HCT116 (cell line): ENCODE measurements around the gene SMIM41. TPM values are rescaled to one million over a fixed set of nuclear protein-coding genes. Genes with fewer than 3 reads are reported as not detected.
A peak's percentile ranks its signal among the peaks of the same experiment; 100 is the strongest.

Experiments used
- ATAC-seq: fragments of 200-7000 bp; cut with Tn5 transposase; 2 replicates; pipeline ENCODE4 v1.9.1; 2020; ENCODE audit warnings: mild to moderate bottlenecking, moderate library complexity
- BruUV-seq: library from RNA; stranded (reverse); fragments of 400-500 nt; replicated peaks from 2 replicates; lab custom pipeline; 2021; lab: Mats Ljungman, UMichigan
- CTCF ChIA-PET: fragments of 300-600 bp; sonication (Branson Sonifier 250); formaldehyde crosslinking; loops from one replicate; lab custom pipeline; 2021; ENCODE audit warnings: antibody characterized with exemption; lab: Charles Lee
- POLR2A ChIA-PET: fragments of 300-600, 350-600 bp; sonication (Branson Sonifier 250); formaldehyde crosslinking; loops from one replicate; lab custom pipeline; 2021; ENCODE audit warnings: antibody characterized with exemption; lab: Charles Lee
- RAD21 ChIA-PET, 2 experiments: fragments of 300-600 bp; sonication (Branson Sonifier 250); formaldehyde crosslinking; loops; one replicate each; lab custom pipeline; 2023; ENCODE audit warnings: low total read pairs in 2 of 2; ENCODE audit not compliant: uncharacterized antibody in 2 of 2, unreplicated experiment in 2 of 2, low non-redundant PET in 1 of 2; lab: Charles Lee
- DNase-seq: peaks from one replicate; pipeline ENCODE4 v3.0.0-alpha.2; 2010; ENCODE audit warnings: low read depth, low spot score
- H2AFZ ChIP-seq: fragments of 200-600 bp; shearing (Covaris generic), sonication (generic); 2 replicates; pipeline ENCODE4 v1.6.1; 2017; ENCODE audit warnings: low read depth, mixed run types, mixed read lengths, antibody characterized with exemption, low read length; ENCODE audit not compliant: poor library complexity, severe bottlenecking
- H3K27ac ChIP-seq: 2 replicates; pipeline ENCODE4 v1.5.1; 2012; ENCODE audit warnings: low read depth, low read length
- H3K27me3 ChIP-seq: fragments of 200-600 bp; sonication (generic); 2 replicates; pipeline ENCODE4 v1.6.1; 2016; ENCODE audit warnings: mixed run types, low read length, mixed read lengths; ENCODE audit not compliant: insufficient read depth
- H3K36me3 ChIP-seq, 2 experiments: fragments of 200-500 bp in 1 of 2; fragments of 200-600 bp in 1 of 2; sonication (Bioruptor generic) in 1 of 2; sonication (generic) in 1 of 2; 2 replicates each; pipeline versions ENCODE4 v1.5.1 to v1.6.1; 2014 to 2016; ENCODE audit warnings: low read length in 2 of 2, inconsistent platforms in 1 of 2, mixed read lengths in 1 of 2, mixed run types in 1 of 2; ENCODE audit not compliant: insufficient read depth in 2 of 2, control insufficient read depth in 1 of 2
- H3K4me1 ChIP-seq, 2 experiments: fragments of 200-600 bp in 1 of 2; sonication (generic) in 1 of 2; 2 replicates each; pipeline versions ENCODE4 v1.5.1 to v1.6.1; 2012 to 2017; ENCODE audit warnings: low read length in 2 of 2, inconsistent platforms in 1 of 2, mild to moderate bottlenecking in 1 of 2, mixed read lengths in 1 of 2, mixed run types in 1 of 2, moderate library complexity in 1 of 2; ENCODE audit not compliant: insufficient read depth in 2 of 2, control insufficient read depth in 1 of 2
- H3K4me2 ChIP-seq: fragments of 200-600 bp; sonication (generic); 2 replicates; pipeline ENCODE4 v1.6.1; 2017; ENCODE audit warnings: mixed run types, low read length, mixed read lengths
- H3K4me3 ChIP-seq, 2 experiments: fragments of 200-600 bp in 1 of 2; sonication (generic) in 1 of 2; replicated peaks in 1 of 2; 2 replicates each; pipeline ENCODE4 v1.5.1; 2011 to 2016; ENCODE audit warnings: low read length in 2 of 2, control low read depth in 1 of 2, low read depth in 1 of 2, mild to moderate bottlenecking in 1 of 2, mixed read lengths in 1 of 2, mixed run types in 1 of 2
- H3K79me2 ChIP-seq: fragments of 200-600 bp; sonication (generic); 2 replicates; pipeline ENCODE4 v1.6.1; 2017; ENCODE audit warnings: mild to moderate bottlenecking, mixed run types, low read length, moderate library complexity, mixed read lengths; ENCODE audit not compliant: insufficient read depth
- H3K9ac ChIP-seq: fragments of 200-600 bp; sonication (generic); 2 replicates; pipeline ENCODE4 v1.6.1; 2016; ENCODE audit warnings: low read length, mixed read lengths
- H3K9me2 ChIP-seq: fragments of 200-600 bp; sonication (generic), shearing (Covaris generic); 2 replicates; pipeline ENCODE4 v1.6.1; 2017; ENCODE audit warnings: mixed run types, mild to moderate bottlenecking, moderate library complexity; ENCODE audit not compliant: insufficient read depth
- H3K9me3 ChIP-seq, 2 experiments: fragments of 200-500 bp in 1 of 2; fragments of 200-600 bp in 1 of 2; sonication (Bioruptor generic) in 1 of 2; sonication (generic) in 1 of 2; 2 replicates each; pipeline ENCODE4 v1.6.1; 2014 to 2017; ENCODE audit warnings: low read length in 2 of 2, mixed read lengths in 2 of 2, inconsistent platforms in 1 of 2, low read depth in 1 of 2, mild to moderate bottlenecking in 1 of 2, mixed run types in 1 of 2, moderate library complexity in 1 of 2; ENCODE audit not compliant: control insufficient read depth in 1 of 2, insufficient read depth in 1 of 2
- H4K20me1 ChIP-seq: fragments of 200-600 bp; sonication (generic), shearing (Covaris generic); 2 replicates; pipeline ENCODE4 v1.6.1; 2017; ENCODE audit warnings: mixed run types, mild to moderate bottlenecking, moderate library complexity; ENCODE audit not compliant: insufficient read depth
- CTCF ChIP-seq, 3 experiments: fragments of 200-600 bp in 1 of 3; sonication (generic) in 1 of 3; IDR thresholded peaks in 2 of 3; conservative IDR thresholded peaks in 1 of 3; 2 replicates each; pipeline ENCODE4 v1.5.1; 2012 to 2017; ENCODE audit warnings: low read depth in 2 of 3, low read length in 2 of 3, antibody characterized with exemption in 1 of 3, borderline replicate concordance in 1 of 3, control low read depth in 1 of 3, mild to moderate bottlenecking in 1 of 3, mixed read lengths in 1 of 3, mixed run types in 1 of 3, moderate library complexity in 1 of 3; ENCODE audit not compliant: insufficient read depth in 1 of 3
- MAX ChIP-seq: IDR thresholded peaks from 2 replicates; pipeline ENCODE4 v1.6.1; 2012
- POLR2A ChIP-seq: IDR thresholded peaks from 2 replicates; pipeline ENCODE4 v1.7.0; 2011; ENCODE audit warnings: borderline replicate concordance; ENCODE audit not compliant: insufficient read depth, insufficient read length; ENCODE audit errors: extremely low read depth
- POLR2AphosphoS5 ChIP-seq: IDR thresholded peaks from 2 replicates; pipeline ENCODE4 v1.6.1; 2011; ENCODE audit warnings: mild to moderate bottlenecking, low read depth, low read length, moderate library complexity
- RAD21 ChIP-seq: IDR thresholded peaks from 2 replicates; pipeline ENCODE4 v1.6.1; 2012; ENCODE audit warnings: low read depth, mild to moderate bottlenecking
- REST ChIP-seq: IDR thresholded peaks from 2 replicates; pipeline ENCODE4 v1.6.1; 2012; ENCODE audit warnings: low read depth
- SP1 ChIP-seq: IDR thresholded peaks from 2 replicates; pipeline ENCODE4 v1.6.1; 2012; ENCODE audit warnings: low read depth
- SRF ChIP-seq: IDR thresholded peaks from 2 replicates; pipeline ENCODE4 v1.6.1; 2012; ENCODE audit warnings: low read depth
- intact Hi-C: fragments of 100-400 bp; cut with micrococcal nuclease; formaldehyde crosslinking; loops from 2 replicates; pipeline ENCODE4 v1.10.0; 2022
- total RNA-seq: library from RNA; stranded (reverse); gene quantifications from one replicate; pipeline ENCODE4 v1.2.1, GENCODE V29; 2021; ENCODE audit not compliant: unreplicated experiment

SMIM41 gene
- total RNA-seq, 1 experiment from 2014 or later, result not detected

- ChIA-PET CTCF (interaction anchor here (5.7 kb wide), 1 partner anchor 39 kb away, joined by 27 read pairs; no protein-coding TSS in a partner anchor), POLR2A (interaction anchor here (1.4 kb wide), 1 partner anchor 13 kb away, joined by 7 read pairs; the partner anchor contains the start of gene NR4A1), RAD21 (no interaction called here)
- Histone ChIP-seq H3K4me2 (peak overlapping the region; percentile 44), H3K36me3 (no peaks in the 10 kb centered on the region), H3K27me3 (no peaks in the 10 kb centered on the region), H4K20me1 (no peaks in the 10 kb centered on the region), H3K79me2 (no peaks in the 10 kb centered on the region), H3K9ac (0 out of 2 replicates have a peak overlapping the region, but pooled peaks have one; percentile 20), H3K4me1 (peaks cover 0 to 24% of the 10 kb centered on the region in 2 experiments; a peak in 2 of 4 replicates), H2AFZ (no peak overlapping the region), H3K9me3 (no peaks in the 10 kb centered on the region), H3K27ac (no peak overlapping the region), H3K9me2 (no peaks in the 10 kb centered on the region), H3K4me3 (no peak overlapping the region)
- no peak for DNase-seq
- peak; percentile 33; the same call in 1 of the 2 replicates for ATAC-seq
- no peak for TF ChIP-seq POLR2AphosphoS5
- TF ChIP-seq RAD21, result no peak
- TF ChIP-seq REST, result no peak
- TF ChIP-seq CTCF (IDR thresholded peaks at IDR 0.05 in 2 of 3, conservative IDR thresholded peaks at IDR 0.05 in 1 of 3; ENCODE audit: borderline replicate concordance in 1 of 3, insufficient read depth in 1 of 3, low read depth in 2 of 3, low read length in 2 of 3), result no peak
- no peak for TF ChIP-seq SRF
- TF ChIP-seq SP1, result no peak
- TF ChIP-seq POLR2A, result no peak
- TF ChIP-seq MAX, result no peak
- no TSS peak for BruUV-seq
- intact Hi-C loops, result no loop called here
Measured at GRCh38 chr12:52063981-52064649, 15.4 kb upstream of the SMIM41 start.
